ENCODE data around the gene KYNU. TPM values are rescaled to one million over a fixed set of nuclear protein-coding genes. Genes with fewer than 3 reads are reported as not detected.
"Not testable (repeated sequence)": the region's sequence is repeated elsewhere in the genome, so short reads cannot be mapped to it uniquely, and the experiment has no call there.

The KYNU gene
- total RNA-seq, 1 donor from 2014 or later = not detected

DNA sequence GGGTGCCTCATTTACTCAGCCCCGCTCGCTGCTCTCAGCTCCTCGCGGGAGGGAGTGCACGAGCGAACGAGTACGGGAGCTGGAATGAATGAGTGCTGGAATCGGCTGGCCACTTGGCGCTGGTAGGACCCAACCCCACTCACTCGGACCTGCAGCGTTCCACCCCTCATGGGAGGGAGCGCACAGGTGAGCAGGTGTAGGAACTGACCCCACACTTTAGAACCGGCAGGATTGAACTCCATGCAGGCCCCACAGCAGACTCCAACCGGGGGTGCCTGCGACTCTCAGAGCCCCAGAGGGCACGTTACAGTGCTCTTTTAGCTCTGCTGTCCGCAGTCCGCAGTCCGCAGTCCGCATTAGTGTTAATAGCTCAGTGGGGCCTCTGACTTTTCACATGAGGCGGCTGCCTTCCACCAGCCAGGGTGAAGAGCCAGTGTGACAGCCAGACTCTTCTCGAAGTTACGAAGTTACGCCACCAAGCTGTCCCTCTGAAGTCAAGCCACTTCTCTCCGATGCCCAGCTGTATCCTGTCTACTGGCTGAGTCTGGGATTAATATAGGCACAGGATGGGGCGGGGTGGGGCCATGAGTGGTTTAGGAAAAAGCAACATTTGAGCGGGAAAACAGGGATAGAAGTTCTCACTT lies 149.1 kb downstream of the KYNU start:
- peak; percentile 35 for DNase-seq
- Mint-ChIP-seq H3K4me3 (ENCODE audit: unreplicated experiment) (peak overlapping the region; percentile 75), H3K36me3 (ENCODE audit: unreplicated experiment) (no peaks in the 10 kb centered on the region), H3K27me3 (ENCODE audit: unreplicated experiment) (no peaks in the 10 kb centered on the region), H3K27ac (ENCODE audit: unreplicated experiment) (no peak overlapping the region), H3K9me3 (ENCODE audit: unreplicated experiment) (no peaks in the 10 kb centered on the region), H3K4me1 (ENCODE audit: low read depth, unreplicated experiment) (no peaks in the 10 kb centered on the region)
- TF ChIP-seq, protein P1, sequence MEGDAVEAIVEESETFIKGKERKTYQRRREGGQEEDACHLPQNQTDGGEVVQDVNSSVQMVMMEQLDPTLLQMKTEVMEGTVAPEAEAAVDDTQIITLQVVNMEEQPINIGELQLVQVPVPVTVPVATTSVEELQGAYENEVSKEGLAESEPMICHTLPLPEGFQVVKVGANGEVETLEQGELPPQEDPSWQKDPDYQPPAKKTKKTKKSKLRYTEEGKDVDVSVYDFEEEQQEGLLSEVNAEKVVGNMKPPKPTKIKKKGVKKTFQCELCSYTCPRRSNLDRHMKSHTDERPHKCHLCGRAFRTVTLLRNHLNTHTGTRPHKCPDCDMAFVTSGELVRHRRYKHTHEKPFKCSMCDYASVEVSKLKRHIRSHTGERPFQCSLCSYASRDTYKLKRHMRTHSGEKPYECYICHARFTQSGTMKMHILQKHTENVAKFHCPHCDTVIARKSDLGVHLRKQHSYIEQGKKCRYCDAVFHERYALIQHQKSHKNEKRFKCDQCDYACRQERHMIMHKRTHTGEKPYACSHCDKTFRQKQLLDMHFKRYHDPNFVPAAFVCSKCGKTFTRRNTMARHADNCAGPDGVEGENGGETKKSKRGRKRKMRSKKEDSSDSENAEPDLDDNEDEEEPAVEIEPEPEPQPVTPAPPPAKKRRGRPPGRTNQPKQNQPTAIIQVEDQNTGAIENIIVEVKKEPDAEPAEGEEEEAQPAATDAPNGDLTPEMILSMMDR (IDR thresholded peaks at IDR 0.05; ENCODE audit: partially characterized antibody, unreplicated experiment) = no peak

DNA sequence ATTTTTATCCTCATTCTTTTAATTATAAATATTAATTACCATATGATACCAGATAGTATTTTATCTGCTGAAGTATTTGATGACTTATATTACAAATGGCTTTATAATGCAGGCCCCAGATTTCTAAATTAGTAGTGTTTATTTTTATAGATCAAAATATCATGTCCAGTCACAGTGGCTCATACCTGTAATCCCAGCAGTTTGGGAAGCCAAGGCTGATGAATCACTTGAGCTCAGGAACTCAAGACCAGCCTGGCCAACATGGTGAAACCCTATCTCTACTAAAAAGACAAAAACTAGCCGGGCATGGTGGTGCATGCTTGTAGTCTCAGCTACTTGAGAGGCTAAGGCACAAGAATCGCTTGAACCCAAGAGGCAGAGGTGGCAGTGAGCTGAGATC lies 151.7 kb downstream of the KYNU start:
- Mint-ChIP-seq H3K27ac (ENCODE audit: unreplicated experiment) (no peak overlapping the region), H3K36me3 (ENCODE audit: unreplicated experiment) (no peaks in the 10 kb centered on the region), H3K9me3 (ENCODE audit: unreplicated experiment) (no peaks in the 10 kb centered on the region), H3K4me3 (ENCODE audit: unreplicated experiment) (no peak overlapping the region), H3K4me1 (ENCODE audit: low read depth, unreplicated experiment) (no peaks in the 10 kb centered on the region), H3K27me3 (ENCODE audit: unreplicated experiment) (no peaks in the 10 kb centered on the region)
- TF ChIP-seq, protein P1 (IDR thresholded peaks at IDR 0.05; ENCODE audit: partially characterized antibody, unreplicated experiment) = no peak
- no peak for DNase-seq

- H3K27ac Mint-ChIP-seq (ENCODE audit: unreplicated experiment) = no peak overlapping the region
- no peaks in the 10 kb centered on the region for H3K4me1 Mint-ChIP-seq (ENCODE audit: low read depth, unreplicated experiment)
- H3K9me3 Mint-ChIP-seq (ENCODE audit: unreplicated experiment) = no peaks in the 10 kb centered on the region
- no peak overlapping the region for H3K4me3 Mint-ChIP-seq (ENCODE audit: unreplicated experiment)
- no peaks in the 10 kb centered on the region for H3K27me3 Mint-ChIP-seq (ENCODE audit: unreplicated experiment)
- TF ChIP-seq, protein P1 (IDR thresholded peaks at IDR 0.05; ENCODE audit: partially characterized antibody, unreplicated experiment) = no peak
- H3K36me3 Mint-ChIP-seq (ENCODE audit: unreplicated experiment) = no peaks in the 10 kb centered on the region
- DNase-seq = no peak
Observed at GRCh38 chr2:143030127-143030526, 152.7 kb downstream of the KYNU start.

- Mint-ChIP-seq H3K4me1 (ENCODE audit: low read depth, unreplicated experiment) (no peaks in the 10 kb centered on the region), H3K27ac (ENCODE audit: unreplicated experiment) (no peak overlapping the region), H3K36me3 (ENCODE audit: unreplicated experiment) (no peaks in the 10 kb centered on the region), H3K27me3 (ENCODE audit: unreplicated experiment) (no peaks in the 10 kb centered on the region), H3K9me3 (ENCODE audit: unreplicated experiment) (no peaks in the 10 kb centered on the region), H3K4me3 (ENCODE audit: unreplicated experiment) (no peak overlapping the region)
- TF ChIP-seq, protein P1 (IDR thresholded peaks at IDR 0.05; ENCODE audit: partially characterized antibody, unreplicated experiment) = peak; percentile 98
- DNase-seq = peak; percentile 33
Observed at GRCh38 chr2:143034292-143035074, 157.0 kb downstream of the KYNU start.

- no peak for DNase-seq
- no peaks in the 10 kb centered on the region for H3K4me1 Mint-ChIP-seq (ENCODE audit: low read depth, unreplicated experiment)
- H3K9me3 Mint-ChIP-seq (ENCODE audit: unreplicated experiment) = peaks cover 4% of the 10 kb centered on the region
- peaks cover 2% of the 10 kb centered on the region for H3K27me3 Mint-ChIP-seq (ENCODE audit: unreplicated experiment)
- no peak overlapping the region for H3K4me3 Mint-ChIP-seq (ENCODE audit: unreplicated experiment)
- no peak overlapping the region for H3K27ac Mint-ChIP-seq (ENCODE audit: unreplicated experiment)
- TF ChIP-seq, protein P1 (IDR thresholded peaks at IDR 0.05; ENCODE audit: partially characterized antibody, unreplicated experiment) = no peak
- H3K36me3 Mint-ChIP-seq (ENCODE audit: unreplicated experiment) = peaks cover 5% of the 10 kb centered on the region
Observed at GRCh38 chr2:143051465-143051864, 174.0 kb downstream of the KYNU start.

DNA sequence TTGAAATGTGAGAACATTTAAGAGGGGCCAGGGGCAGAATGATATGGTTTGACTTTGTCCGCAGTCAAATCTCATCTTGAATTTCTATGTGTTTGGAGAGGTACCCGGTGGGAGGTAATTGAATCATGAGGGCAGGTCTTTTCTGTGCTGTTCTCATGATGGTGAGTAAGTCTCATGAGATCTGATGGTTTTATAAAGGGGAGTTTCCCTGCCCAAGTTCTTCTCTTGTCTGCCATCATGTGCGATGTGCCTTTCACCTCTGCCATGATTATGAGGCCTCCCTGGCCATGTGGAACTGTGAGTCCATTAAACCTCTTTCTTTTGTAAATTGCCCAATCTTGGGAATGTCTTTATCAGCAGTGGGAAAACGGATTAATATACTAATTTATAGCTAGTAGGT lies 176.0 kb downstream of the KYNU start:
- peaks cover 11% of the 10 kb centered on the region for H3K36me3 Mint-ChIP-seq (ENCODE audit: unreplicated experiment)

More for the DNA sequence above, 176.0 kb downstream of the KYNU start:
- H3K27me3 Mint-ChIP-seq (ENCODE audit: unreplicated experiment); H3K9me3 Mint-ChIP-seq (ENCODE audit: unreplicated experiment); H3K4me3 Mint-ChIP-seq (ENCODE audit: unreplicated experiment); H3K4me1 Mint-ChIP-seq (ENCODE audit: low read depth, unreplicated experiment); H3K27ac Mint-ChIP-seq (ENCODE audit: unreplicated experiment); DNase-seq: not testable (repeated sequence)

All from glutamatergic neuron (in vitro differentiated cells).